Measurements from ENCODE around the gene KCNJ12.
"Not testable (repeated sequence)": the region's sequence is repeated elsewhere in the genome, so short reads cannot be mapped to it uniquely, and the experiment has no call there.

KCNJ12 gene

DNA sequence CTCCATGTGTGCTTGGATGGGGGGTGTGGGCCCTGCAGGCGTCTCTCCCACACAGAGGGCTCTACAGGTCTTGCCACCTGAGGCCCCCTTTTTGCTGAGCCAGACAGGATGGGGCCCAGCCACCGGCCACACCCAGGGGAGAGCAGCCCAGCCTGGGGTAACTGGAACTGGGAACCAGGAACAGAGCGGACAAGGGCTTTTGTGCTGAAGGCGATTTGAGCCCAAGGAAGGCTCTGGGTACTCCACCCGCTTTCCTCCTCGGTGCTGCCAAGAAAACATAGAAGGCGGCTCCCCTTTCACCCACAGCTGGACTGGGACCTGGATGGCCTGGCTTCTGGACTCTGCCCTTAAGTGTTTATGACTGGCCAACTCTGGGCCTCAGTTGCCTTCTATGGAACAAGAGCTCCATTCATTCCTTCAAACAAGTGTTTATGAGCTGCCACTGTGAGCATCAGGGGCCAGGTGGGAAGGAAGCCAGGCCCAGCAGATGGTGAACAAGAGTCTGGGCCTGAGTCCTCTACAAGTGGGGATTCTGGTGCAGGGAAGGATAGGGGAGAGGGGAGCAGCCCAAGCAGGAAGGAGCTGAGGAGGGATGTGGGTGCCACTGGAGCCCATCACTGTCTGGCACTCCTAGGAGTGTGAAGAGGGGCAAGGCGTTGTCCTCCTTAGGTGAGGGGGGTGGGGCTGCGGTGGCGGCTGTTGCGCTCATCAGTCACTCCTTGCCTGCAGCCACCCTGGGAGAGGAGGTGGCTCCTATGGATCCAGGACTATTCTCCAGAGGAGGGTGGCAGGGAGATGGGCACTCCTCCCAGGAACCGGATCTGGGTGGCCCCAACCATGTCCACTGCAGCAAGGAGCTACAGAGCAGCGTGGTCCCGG is 46.4 kb downstream of the KCNJ12 start:
- not testable (repeated sequence) for DNase-seq (ENCODE audit: low read depth)

DNA sequence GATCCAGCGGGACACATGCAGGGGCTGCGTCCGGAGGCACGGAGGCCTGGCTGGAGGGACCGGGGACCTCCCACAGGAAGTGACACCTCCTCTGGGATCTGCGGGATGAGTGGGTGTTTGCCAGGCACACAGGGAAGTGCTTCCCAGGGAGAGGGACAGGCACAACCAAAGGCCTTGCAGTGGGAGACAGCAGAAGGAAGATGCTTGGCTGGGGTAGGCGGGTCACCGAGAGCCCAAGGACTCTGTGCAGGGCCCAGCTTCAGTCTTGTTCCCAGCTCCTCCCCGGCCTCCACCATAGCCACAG is 47.0 kb downstream of the KCNJ12 start:
- DNase-seq (ENCODE audit: low read depth), result not testable (repeated sequence)

DNA sequence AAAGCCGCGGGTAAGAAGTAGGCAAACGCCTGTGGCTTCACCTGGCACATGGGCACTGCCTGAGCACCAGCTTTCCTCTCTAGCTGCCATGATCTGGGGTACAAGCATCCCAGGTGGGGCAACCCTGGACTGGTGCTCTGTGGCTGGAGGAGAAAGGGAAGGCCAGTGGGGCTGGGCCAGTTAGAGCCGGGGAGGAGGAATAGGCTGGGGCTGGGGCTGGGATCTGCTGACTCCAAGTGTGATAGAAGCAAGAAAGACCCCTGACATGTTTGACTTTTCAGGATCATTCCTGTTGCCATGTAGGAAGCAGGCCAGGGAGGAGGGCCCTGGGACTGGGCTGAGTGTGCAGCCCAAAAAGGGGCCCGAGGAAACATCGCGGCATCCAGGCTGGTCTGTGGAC is 48.5 kb downstream of the KCNJ12 start:
- not testable (repeated sequence) for DNase-seq (ENCODE audit: low read depth)

DNA sequence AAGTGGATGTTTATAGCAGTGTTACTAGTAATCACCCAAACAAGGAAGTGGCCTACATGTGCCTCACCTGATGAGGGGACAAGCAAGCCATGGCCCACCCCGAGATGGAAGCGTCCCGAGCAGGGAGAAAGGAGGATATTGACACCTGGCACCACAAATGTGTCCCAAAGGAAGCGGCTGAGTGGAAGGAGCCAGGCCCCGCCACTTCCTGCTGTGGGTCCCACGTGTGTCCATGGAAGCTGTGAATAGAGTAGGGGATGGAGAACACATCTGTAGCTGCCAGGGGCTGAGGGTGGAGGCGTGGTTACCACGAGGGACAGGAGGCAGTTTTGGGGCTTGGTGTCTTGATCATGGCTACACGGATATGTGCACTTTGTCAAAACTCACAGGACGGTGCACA is 49.2 kb downstream of the KCNJ12 start:
- DNase-seq (ENCODE audit: low read depth), result no peak

DNA sequence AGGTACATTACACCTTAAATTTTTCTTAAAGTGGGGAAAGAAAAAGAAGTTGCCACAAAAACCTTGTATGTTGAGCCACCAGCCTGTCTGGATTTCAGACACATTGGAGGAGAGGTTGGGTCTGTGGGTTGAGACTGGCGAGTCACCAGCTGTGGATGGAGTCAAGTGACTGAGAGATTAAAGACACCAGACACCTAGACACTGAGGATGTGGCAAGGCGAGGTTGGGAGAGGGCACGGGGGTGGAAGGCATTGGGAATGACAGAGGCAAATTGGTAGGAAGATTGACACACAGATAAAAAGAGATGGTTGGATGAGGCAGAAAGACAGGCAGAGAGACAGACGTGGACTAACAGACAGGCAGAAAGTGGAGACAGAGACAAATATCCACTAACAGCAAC is 49.6 kb downstream of the KCNJ12 start:
- DNase-seq (ENCODE audit: low read depth), result no peak

DNA sequence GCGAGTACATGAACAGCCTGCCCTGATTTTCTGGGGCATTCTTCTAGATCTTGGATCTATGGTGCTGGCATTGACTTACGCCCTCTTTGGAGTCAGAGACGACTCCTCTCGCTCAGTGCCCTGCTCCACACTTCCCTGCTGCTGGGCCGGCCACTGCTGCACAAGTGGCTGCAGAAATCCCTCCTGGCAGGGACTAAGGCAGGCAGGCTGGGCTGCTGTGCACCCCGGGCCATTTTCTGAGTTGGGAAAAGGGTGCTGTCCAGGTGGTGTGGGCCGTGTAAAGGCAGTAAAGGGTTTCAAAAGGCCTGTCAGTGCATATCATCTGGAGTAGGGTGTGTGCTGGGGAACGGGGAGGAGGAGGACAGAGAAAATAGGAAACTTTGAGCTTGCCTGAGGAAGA is 50.1 kb downstream of the KCNJ12 start:
- DNase-seq (ENCODE audit: low read depth), result not testable (repeated sequence)

DNA sequence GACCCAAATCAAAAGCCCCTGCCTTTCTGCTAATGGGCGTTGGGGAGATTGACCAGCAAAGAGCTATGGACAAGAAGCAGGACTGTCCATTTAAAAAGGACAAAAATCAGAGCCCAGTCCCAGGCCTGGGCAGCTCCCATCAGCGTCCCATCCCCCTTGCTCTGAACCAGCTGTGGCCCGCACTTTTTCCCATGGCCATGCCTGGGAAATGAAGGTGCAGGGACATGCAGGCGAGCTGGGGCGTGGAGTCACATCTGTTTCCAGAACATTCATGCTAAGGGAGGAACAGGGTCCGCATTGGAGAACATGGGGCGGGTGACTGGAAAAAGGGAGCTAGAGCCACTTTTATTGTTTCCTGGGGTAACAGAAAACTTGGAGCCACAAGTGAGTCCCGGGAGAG is 50.7 kb downstream of the KCNJ12 start:
- DNase-seq (ENCODE audit: low read depth), result not testable (repeated sequence)

DNA sequence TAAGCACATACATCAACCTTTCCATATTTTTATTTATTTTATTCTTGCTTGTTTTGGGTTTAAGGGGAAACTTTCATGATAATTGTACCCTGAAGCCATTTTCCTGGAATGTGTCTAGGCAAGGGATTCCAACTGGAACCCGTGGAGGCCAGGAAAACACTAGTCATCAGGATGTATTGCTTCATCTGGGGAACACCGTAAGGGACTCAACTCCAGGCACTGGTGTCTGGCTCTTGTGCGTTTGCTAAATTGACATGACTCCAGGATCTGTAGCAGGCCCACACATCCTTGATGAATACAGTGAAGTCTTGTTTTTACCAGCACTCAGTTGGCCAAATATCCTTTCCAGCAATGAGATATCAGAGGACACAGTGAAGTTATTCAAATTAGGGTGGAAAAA is 51.6 kb downstream of the KCNJ12 start:
- DNase-seq (ENCODE audit: low read depth), result not testable (repeated sequence)

DNA sequence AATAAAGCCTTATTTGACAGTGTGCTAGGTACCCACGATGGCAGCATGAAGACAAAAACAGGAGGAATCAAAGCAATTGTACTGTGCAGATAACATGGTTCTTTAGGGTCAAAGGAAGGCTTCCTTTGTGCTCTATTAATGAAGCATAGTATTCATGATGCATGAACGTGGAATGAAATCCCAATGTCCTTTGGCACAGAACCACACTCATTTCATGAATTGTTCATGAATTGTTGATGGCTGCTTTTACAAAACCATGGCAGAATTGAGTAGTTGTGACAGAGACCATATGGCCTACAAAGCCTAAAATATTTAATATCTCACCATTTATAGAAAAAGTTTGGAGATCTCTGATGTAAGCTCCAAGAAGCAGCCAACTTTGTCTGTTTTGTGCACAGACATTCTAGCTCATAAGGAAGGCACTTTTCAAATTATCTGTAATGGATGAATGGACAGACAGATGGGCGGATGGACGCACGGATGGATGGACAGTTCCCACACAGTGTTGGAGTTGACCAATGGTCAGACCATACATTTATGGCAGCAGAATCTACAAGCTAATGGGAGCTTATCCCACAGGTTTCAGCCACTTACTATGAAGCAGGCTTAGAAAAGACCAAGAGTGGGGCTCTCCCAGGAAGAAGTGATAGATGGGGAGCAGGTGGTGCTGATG is 52.7 kb downstream of the KCNJ12 start:
- not testable (repeated sequence) for DNase-seq (ENCODE audit: low read depth)

DNA sequence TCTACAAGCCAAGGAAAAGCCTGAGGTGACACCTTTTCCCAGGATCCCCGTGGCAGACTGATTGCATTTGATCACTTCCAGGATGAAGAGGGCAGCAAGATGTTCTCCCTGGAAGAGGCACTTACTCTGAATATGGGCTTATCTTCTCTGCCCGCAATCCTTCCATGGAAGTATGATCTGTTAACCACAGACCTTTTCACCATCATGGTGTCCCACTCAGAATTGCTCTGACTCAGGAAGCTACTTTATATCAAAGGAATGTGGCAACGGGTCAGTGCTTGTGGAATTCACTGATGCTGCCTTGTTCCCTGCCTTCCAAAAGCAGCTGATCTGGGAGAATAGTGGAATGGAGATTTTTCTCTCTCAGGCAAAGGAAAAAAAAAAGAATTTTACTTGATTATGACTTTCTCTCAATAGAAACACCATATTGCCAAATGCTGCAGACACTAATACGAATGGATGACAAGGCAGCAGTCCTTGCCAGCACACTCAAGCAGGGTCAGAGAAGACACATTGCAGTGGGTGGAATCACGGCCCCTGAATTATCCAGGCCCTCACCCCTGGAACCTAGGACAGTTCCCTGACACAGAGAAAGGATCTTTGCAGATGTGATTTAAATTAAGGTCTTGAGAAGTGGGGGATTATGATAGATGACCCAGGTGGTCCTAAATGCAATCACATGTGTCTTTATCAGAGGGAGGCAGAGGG is 53.9 kb downstream of the KCNJ12 start:
- not testable (repeated sequence) for DNase-seq (ENCODE audit: low read depth)

DNA sequence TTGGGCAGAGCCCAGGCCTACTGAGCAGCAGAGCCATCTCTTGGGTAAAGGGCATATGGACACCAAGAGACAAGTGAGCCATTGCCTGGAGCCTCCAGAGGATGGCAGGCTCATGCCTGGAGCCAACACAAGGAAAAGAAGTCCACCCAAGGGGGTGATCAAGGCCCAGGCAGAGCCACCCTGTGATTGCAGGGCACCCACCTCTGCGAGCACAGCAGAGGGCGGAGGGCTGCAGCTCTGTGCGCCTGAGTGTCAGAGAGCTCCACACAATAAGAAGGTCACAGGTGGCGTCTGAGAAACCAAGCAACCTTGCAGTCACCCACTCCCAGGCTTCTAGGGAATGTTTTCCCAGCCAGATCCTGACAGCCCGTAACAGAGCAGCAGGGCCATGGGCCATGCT is 57.8 kb downstream of the KCNJ12 start:
- not testable (repeated sequence) for DNase-seq (ENCODE audit: low read depth)

DNA sequence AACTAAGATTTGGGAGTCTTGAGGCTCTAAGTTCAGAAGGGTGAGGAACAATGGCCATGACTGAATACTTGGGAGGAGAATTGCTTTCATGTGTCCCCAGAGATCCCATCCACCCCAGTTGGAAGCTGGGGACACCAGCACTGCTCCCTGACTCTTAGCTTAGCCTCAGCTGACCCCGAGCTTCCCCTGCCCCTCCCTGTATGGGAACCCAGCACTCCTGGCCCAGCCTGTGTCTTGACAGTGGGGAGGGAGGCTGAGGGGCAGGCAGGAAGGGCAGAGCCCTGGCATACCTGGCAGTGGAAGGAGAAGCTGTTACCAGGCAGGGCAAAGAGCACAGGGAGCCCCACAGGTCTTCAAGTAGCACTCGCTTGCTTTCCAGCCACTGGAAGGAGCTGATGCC is 58.8 kb downstream of the KCNJ12 start:
- not testable (repeated sequence) for DNase-seq (ENCODE audit: low read depth)

DNA sequence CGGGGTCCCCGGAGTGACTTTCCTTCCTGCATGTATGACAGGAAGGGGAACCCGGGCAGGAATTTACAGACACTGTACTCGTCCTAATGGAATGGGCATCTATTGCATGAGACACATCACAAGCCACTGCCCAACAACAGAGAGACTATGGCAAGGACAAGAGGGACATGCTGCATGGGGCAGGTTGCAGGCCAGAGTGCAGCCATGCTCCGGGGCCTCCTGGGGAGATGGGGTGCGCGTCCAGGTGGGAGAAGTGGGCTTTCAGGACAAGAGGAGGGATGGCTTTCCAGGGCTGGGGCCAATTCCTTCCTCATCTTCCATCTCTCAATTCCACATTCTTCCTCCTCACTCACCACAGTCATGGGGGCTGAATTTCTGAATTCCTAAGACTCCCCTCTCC is 60.3 kb downstream of the KCNJ12 start:
- not testable (repeated sequence) for DNase-seq (ENCODE audit: low read depth)

DNA sequence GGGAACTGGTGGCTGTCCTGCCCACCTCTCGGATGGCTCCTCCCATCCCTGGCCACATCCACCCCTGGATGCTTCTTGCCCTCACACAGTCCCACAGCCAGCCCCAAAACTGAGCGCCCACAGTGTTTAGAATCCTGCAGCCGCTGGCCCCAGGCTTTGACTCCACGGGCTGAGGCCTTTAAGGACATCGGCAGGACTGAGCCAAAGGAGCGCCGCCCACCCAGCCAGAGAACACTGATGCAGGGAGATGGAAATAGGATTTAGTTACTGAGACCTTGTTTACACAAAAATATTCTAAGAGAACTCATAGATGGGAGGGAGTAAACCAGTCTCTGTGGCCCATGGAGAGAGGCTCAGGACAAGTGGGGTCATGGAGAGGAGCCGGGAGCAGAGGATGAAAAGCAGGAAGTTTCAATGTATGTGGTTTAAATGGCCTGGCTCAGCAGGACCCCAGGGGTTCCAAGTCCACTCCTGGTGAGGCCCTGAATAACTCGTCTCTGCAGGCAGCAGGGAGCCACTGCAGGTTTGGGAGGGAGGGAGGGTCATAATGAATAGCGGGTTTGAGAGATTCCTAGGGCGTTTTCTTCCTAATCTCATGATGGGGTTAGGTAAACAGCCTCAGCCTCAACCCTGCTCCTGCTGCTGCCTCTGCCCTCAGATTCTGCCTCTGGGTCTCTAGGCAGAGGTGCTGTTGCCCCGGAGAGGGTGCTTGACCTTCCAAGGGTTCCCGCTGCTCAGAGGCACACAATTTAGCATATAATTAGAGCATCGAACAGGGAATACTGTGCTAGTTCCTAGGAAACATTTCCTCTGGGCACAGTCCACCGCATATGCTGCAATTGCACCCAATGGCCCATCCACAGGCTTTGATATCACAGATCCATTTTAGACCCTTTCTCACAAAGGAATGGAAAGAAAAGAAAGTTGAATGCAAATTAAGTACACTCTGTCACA is 61.0 kb downstream of the KCNJ12 start:
- not testable (repeated sequence) for DNase-seq (ENCODE audit: low read depth)

DNA sequence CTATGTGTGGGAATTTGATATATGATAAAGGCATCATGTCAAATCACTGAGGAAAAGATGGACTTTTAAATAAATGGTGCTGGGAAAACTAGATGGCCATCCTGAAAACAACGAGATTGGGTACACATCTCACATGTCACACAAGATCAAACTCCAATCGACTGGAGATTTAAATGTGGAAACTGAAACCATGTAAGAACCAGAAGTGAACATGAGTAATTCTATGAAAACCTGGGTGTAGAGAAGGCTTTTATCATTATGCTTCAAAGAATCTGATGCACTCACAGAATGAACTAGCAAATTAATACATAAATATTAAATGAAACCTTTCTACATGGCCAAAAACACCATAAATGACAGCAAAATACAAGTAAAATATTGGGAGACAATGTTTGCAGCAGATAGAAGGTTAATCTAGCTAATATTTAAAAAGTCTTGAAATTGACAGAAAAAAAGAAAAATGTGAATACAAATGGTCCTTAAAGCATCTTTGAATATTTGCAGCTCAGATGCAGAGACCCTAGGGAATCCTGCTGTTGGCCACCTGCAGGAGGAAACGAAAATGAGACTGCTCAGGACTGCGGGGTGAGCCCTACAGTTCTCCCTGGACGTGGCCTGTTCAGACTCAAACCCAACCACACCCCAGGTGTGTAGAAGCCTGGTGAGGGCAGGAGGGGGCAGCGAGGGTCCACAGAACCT is 62.3 kb downstream of the KCNJ12 start:
- DNase-seq (ENCODE audit: low read depth), result not testable (repeated sequence)

DNA sequence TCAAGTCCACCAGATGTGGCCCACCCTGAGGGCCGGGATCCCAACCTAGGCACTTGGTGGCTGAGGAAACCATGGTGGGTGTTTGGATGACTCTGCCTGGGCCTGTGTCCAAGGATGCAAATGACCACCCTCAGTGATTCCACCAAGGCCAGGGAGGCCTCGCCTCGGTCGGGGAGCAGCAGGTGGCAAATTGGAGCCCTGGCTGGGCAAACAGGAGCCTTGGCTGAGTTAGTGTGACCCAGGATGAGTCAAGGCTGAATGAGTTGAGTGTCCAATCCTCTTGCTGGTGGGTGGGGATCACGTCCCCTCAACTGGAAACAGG is 62.8 kb downstream of the KCNJ12 start:
- not testable (repeated sequence) for DNase-seq (ENCODE audit: low read depth)

DNA sequence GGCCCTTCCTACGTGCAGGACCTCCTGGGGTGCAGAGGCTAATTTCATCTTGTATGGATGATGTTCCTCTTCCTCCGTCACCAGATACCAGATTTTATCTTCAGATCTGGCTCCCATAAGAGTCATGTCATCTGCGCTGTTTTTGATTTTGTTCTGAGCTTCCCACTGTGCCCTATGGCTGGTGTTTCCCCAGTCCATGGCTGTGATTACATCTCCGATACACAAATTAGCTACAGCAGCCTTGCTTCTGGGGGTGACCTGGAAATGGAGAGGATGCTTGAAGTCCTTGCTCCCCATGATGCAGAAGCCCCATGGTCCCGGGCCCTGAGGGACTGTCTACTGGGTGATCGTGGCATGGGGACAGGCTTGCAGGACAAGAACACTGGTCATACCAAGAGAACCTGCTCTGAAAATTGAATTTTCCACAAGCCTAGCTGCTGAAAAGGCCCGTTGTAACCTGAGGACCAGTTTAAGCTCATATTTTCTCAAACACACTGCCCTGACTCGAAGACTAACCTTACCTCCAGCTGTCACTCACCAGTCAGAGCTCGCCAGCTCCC is 69.0 kb downstream of the KCNJ12 start:
- DNase-seq (ENCODE audit: low read depth), result no peak

DNA sequence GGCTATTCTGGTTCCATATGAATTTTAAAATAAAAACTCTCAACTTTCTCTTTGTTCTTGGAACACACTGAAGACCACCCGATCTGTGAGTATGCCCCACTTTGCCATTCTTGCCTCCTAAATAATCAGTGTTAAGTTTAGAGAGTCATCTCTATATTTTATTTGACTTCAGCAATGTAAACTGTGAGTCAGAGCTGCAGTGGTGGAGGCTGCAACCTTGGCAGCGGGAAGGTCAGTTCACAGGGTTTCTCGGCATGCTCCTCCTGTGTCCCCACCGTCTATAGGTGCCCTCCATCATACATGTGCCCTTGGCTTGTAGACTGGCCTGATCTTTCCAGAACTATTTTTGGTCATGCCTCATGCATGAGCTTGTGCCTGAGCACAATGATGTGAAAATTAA is 71.4 kb downstream of the KCNJ12 start:
- not testable (repeated sequence) for DNase-seq (ENCODE audit: low read depth)

DNA sequence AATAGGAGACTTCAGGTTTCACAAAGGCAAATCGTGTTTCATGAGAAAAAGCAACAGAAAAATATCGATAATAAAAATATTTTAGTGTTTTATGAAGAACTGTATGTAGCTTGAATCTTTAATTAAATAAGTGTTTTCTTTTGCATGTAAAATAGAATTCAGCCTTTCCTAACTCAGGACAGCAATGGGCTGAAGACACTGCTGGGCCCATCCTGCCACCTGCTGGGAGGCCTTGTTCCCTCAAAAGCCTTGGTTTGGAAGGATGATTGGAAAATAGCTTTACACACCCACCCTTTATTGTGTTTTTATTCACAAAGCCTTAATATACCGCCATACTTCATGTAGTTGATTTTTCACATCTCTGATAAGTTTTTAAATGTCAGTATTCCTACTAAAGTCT is 73.7 kb downstream of the KCNJ12 start:
- DNase-seq (ENCODE audit: low read depth), result not testable (repeated sequence)

DNA sequence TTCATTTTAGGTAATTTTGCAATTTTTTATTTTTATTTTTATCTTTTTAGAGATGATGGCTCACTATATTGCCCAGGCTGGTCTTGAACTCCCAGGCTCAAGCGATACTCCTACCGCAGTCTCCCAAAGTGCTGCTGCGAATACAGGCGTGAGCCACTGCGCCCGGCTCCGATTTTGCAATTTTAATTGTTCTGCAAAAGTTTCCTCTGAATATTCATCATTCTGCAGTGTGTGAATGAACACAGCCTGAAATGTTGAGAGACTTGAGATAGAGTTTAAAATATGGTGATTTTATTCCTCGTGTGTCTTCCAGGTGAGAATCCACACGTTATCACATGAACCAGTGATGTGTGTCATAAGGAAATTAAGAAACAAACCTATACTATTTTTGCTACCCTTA is 75.8 kb downstream of the KCNJ12 start:
- DNase-seq (ENCODE audit: low read depth), result no peak

All from activated T-cell treated with anti-CD3 and anti-CD28 coated beads for 48 hours (primary cell).